PC-3 (cell line): ENCODE measurements around the gene FRK. TPM values are rescaled to one million over a fixed set of nuclear protein-coding genes. Genes with fewer than 3 reads are reported as not detected.
"Not testable (repeated sequence)": the region's sequence is repeated elsewhere in the genome, so short reads cannot be mapped to it uniquely, and the experiment has no call there.

Source experiments
- ATAC-seq: fragments of 200-7000 bp; cut with Tn5 transposase; 2 replicates; pipeline ENCODE4 v1.9.1; 2020; ENCODE audit warnings: mild to moderate bottlenecking, moderate library complexity
- BruUV-seq: library from RNA; stranded (reverse); fragments of 400-500 nt; replicated peaks from 2 replicates; lab custom pipeline; 2021; lab: Mats Ljungman, UMichigan
- CTCF ChIA-PET: fragments of 300-600 bp; sonication (Branson Sonifier 250); formaldehyde crosslinking; loops from one replicate; lab custom pipeline; 2022; ENCODE audit warnings: antibody characterized with exemption; lab: Charles Lee
- POLR2A ChIA-PET: fragments of 300-600 bp; sonication (Branson Sonifier 250); formaldehyde crosslinking; loops from one replicate; lab custom pipeline; 2022; ENCODE audit warnings: antibody characterized with exemption; ENCODE audit not compliant: unreplicated experiment; lab: Charles Lee
- DNase-seq: peaks from one replicate; pipeline ENCODE4 v3.0.0-alpha.2; 2015
- H2AFZ ChIP-seq: fragments of 300-600 bp; sonication (generic); 2 replicates; pipeline ENCODE4 v1.6.0; 2016; ENCODE audit warnings: antibody characterized with exemption, low read length
- H3F3A ChIP-seq: fragments of 300-600 bp; sonication (generic); one replicate; pipeline ENCODE4 v1.6.0; 2017; ENCODE audit warnings: antibody characterized with exemption, low read length, control low read depth, mild to moderate bottlenecking; ENCODE audit not compliant: unreplicated experiment
- H3K27ac ChIP-seq: fragments of 300-600 bp; sonication (generic); 2 replicates; pipeline ENCODE4 v1.5.1; 2016; ENCODE audit warnings: mild to moderate bottlenecking, low read length
- H3K27me3 ChIP-seq: fragments of 300-600 bp; sonication (generic); 2 replicates; pipeline ENCODE4 v1.6.1; 2016; ENCODE audit warnings: low read length, mixed read lengths
- H3K36me3 ChIP-seq: fragments of 300-600 bp; sonication (generic); 2 replicates; pipeline ENCODE4 v1.6.1; 2016; ENCODE audit warnings: low read depth, mixed run types, low read length, mixed read lengths
- H3K4me1 ChIP-seq: fragments of 300-600 bp; sonication (generic); 2 replicates; pipeline ENCODE4 v1.5.1; 2016; ENCODE audit warnings: low read length; ENCODE audit not compliant: insufficient read depth
- H3K4me2 ChIP-seq: fragments of 300-600 bp; sonication (generic); 2 replicates; pipeline ENCODE4 v1.6.0; 2016; ENCODE audit warnings: low read length
- H3K4me3 ChIP-seq: fragments of 300-600 bp; sonication (generic); 2 replicates; pipeline ENCODE4 v1.5.1; 2016; ENCODE audit warnings: mild to moderate bottlenecking, low read length, mixed read lengths
- H3K79me2 ChIP-seq: fragments of 300-600 bp; sonication (generic); 2 replicates; pipeline ENCODE4 v1.6.1; 2017; ENCODE audit warnings: low read length, mixed read lengths
- H3K9ac ChIP-seq: fragments of 300-600 bp; sonication (generic); 2 replicates; pipeline ENCODE4 v1.6.0; 2016; ENCODE audit warnings: mild to moderate bottlenecking, low read length
- H3K9me2 ChIP-seq: fragments of 300-600 bp; sonication (generic); replicated peaks from 2 replicates; pipeline ENCODE4 v1.6.1; 2016; ENCODE audit warnings: mixed run types, low read length, mixed read lengths
- H3K9me3 ChIP-seq: fragments of 300-600 bp; sonication (generic); 2 replicates; pipeline ENCODE4 v1.6.1; 2016; ENCODE audit warnings: low read length, mixed read lengths
- H4K20me1 ChIP-seq: fragments of 300-600 bp; sonication (generic); 2 replicates; pipeline ENCODE4 v1.6.1; 2016; ENCODE audit warnings: low read length, mixed read lengths
- EZH2 ChIP-seq: fragments of 300-600 bp; sonication (generic); IDR thresholded peaks from one replicate; pipeline ENCODE4 v1.6.1; 2017; ENCODE audit warnings: antibody characterized with exemption, mild to moderate bottlenecking, low read length; ENCODE audit not compliant: unreplicated experiment
- EZH2phosphoT487 ChIP-seq: fragments of 300-600 bp; sonication (generic); IDR thresholded peaks from 2 replicates; pipeline ENCODE4 v1.6.1; 2018; ENCODE audit warnings: mild to moderate bottlenecking, antibody characterized with exemption, low read length, borderline replicate concordance
- intact Hi-C: fragments of 100-400 bp; cut with micrococcal nuclease; formaldehyde crosslinking; loops from 2 replicates; pipeline ENCODE4 v1.9.0; 2023
- total RNA-seq: library from RNA; depleted of rRNA; stranded (reverse); fragments of >200 nt; gene quantifications from 2 replicates; pipeline ENCODE4 v1.2.3, GENCODE V29; 2014
- TF ChIP-seq, protein P1 (sequence below): fragments of 300-600 bp; sonication (generic); conservative IDR thresholded peaks from 2 replicates; pipeline ENCODE4 v1.5.1; 2017; ENCODE audit warnings: antibody characterized with exemption, low read depth, mild to moderate bottlenecking, low read length

FRK gene
- total RNA-seq, 1 experiment from 2014 or later = 0.66 TPM

DNA sequence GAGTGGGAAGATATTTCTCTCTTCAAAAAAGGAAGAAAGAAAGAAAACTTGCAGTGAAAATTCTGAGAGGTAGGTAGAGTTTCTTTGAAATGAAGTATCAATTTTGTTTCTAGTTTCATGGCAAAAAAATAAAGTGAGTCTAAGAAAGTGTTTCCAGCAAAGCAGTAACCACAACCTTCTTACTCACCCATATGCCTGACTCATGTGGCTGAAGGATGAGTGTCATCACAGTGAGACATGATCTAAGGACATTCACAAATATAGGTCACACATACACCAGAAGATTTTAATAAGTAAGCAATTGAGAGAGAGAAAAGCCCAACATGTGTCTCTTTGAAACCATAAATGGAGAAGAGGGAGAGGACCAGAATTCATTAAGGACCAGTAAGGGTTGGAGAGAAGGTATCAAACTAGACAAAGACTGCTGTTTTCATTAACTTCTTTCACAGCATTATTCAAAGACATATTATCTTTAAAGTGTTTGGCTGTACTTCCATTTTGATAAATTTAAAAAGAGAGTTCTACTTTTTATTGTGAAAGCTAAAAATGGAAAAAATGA, 169.5 kb downstream of the FRK start:
- no peaks in the 10 kb centered on the region for H3K9me3 ChIP-seq
- DNase-seq (peak; percentile 74), ATAC-seq (peak; percentile 95)
- ChIA-PET POLR2A (no interaction called here), CTCF (no interaction called here)
- no peaks in the 10 kb centered on the region for H4K20me1 ChIP-seq
- peak overlapping the region; percentile 81 for H3K27ac ChIP-seq
- peak overlapping the region; percentile 32; the same call in 1 of the 2 replicates for H2AFZ ChIP-seq
- H3F3A ChIP-seq = no peaks in the 10 kb centered on the region
- peak overlapping the region; percentile 52 for H3K9ac ChIP-seq
- peaks cover 24% of the 10 kb centered on the region for H3K4me1 ChIP-seq
- no peaks in the 10 kb centered on the region for H3K9me2 ChIP-seq
- peak overlapping the region; percentile 77 for H3K4me2 ChIP-seq
- intact Hi-C loops = loop anchor here (10.0 kb wide), 2 partner anchors 1546 to 1896 kb away; partner anchors contain the start of gene HS3ST5
- no peaks in the 10 kb centered on the region for H3K27me3 ChIP-seq
- 0 out of 2 replicates have a peak overlapping the region, but pooled peaks have one; percentile 30 for H3K4me3 ChIP-seq
- BruUV-seq = no TSS peak
- H3K79me2 ChIP-seq = no peaks in the 10 kb centered on the region
- TF ChIP-seq, protein P1, sequence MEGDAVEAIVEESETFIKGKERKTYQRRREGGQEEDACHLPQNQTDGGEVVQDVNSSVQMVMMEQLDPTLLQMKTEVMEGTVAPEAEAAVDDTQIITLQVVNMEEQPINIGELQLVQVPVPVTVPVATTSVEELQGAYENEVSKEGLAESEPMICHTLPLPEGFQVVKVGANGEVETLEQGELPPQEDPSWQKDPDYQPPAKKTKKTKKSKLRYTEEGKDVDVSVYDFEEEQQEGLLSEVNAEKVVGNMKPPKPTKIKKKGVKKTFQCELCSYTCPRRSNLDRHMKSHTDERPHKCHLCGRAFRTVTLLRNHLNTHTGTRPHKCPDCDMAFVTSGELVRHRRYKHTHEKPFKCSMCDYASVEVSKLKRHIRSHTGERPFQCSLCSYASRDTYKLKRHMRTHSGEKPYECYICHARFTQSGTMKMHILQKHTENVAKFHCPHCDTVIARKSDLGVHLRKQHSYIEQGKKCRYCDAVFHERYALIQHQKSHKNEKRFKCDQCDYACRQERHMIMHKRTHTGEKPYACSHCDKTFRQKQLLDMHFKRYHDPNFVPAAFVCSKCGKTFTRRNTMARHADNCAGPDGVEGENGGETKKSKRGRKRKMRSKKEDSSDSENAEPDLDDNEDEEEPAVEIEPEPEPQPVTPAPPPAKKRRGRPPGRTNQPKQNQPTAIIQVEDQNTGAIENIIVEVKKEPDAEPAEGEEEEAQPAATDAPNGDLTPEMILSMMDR = no peak
- TF ChIP-seq EZH2 (no peak), EZH2phosphoT487 (no peak)
- H3K36me3 ChIP-seq = no peaks in the 10 kb centered on the region

DNA sequence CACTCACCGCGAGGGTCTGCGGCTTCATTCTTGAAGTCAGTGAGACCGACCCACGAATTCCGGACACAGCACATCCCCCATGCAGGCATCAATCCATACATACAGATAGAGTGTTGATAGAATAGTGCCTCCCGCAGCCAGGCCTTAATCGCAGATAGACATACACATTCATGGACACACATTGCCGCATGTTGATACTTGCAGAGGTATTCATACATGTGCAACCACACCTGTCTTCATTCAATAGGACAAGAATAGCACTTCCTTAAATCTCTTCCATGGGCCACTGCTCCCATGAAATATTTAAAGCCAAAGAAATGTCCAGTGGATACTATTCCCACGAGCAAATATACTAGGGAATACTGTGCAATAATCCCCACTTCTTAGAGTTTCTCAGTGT, 170.5 kb downstream of the FRK start:
- BruUV-seq = no TSS peak
- Histone ChIP-seq H3F3A (no peaks in the 10 kb centered on the region), H2AFZ (no peak overlapping the region), H3K79me2 (no peaks in the 10 kb centered on the region), H3K4me1 (peaks cover 24% of the 10 kb centered on the region), H3K27ac (peak overlapping the region; percentile 81), H3K9me3 (no peaks in the 10 kb centered on the region), H3K4me3 (no peak overlapping the region), H3K9ac (no peak overlapping the region; the same call in 1 of the 2 replicates), H3K36me3 (no peaks in the 10 kb centered on the region), H3K27me3 (no peaks in the 10 kb centered on the region), H3K4me2 (peak overlapping the region; percentile 77; the same call in 1 of the 2 replicates), H3K9me2 (no peaks in the 10 kb centered on the region), H4K20me1 (no peaks in the 10 kb centered on the region)
- POLR2A ChIA-PET = no interaction called here
- intact Hi-C loops = loop anchor here (10.0 kb wide), 2 partner anchors 1545 to 1895 kb away; partner anchors contain the start of gene HS3ST5
- ATAC-seq (no peak), DNase-seq (no peak)
- no peak for TF ChIP-seq EZH2phosphoT487
- TF ChIP-seq, protein P1 = no peak
- TF ChIP-seq EZH2 = no peak
- CTCF ChIA-PET = no interaction called here

DNA sequence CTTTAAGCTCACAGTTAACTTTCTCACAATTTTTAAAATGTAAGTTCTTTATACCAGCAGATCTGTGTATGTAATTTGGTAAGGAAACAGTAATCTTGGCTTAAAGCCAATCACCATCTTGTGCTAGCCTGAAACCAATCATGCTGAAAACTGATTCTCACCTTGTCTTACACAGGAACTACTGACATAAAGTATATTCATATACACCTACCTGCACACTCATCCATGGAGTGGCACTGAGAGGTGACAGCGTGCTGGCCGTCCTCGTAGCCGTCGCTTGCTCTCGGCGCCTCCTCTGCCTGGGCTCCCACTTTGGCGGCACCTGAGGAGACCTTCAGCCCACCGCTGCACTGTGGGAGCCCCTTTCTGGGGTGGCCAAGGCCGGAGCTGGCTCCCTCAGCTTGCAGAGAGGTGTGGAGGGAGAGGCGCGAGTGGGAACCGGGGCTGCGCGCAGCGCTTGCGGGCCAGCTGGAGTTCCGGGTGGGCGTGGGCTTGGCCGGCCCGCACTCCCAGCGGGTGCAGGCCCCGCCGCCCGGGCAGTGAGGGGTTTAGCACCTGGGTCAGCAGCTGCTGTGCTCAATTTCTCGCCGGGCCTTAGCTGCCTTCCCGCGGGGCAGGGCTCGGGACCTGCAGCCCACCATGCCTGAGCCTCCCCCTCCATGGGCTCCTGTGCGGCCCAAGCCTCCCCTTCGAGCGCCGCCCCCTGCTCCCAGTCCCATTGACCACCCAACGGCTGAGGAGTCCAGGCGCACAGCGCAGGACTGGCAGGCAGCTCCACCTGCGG, 171.8 kb downstream of the FRK start:
- ATAC-seq, H2AFZ ChIP-seq, DNase-seq, H3K9me2 ChIP-seq, intact Hi-C loops, H3F3A ChIP-seq, H3K27ac ChIP-seq, H3K36me3 ChIP-seq, BruUV-seq, H3K9ac ChIP-seq, H3K4me3 ChIP-seq, H3K4me2 ChIP-seq, POLR2A ChIA-PET, H3K79me2 ChIP-seq, H4K20me1 ChIP-seq, H3K9me3 ChIP-seq, CTCF ChIA-PET, H3K27me3 ChIP-seq: not testable (repeated sequence)
- peaks cover 20% of the 10 kb centered on the region for H3K4me1 ChIP-seq
